Embryonic facial prominence (tissue), 1 donor: ENCODE results near the gene C17orf50.

Experiments used
- DNase-seq: peaks from one replicate; pipeline ENCODE4 v3.0.0-alpha.2; 2016; ENCODE audit errors: extremely low spot score

Gene C17orf50

DNA sequence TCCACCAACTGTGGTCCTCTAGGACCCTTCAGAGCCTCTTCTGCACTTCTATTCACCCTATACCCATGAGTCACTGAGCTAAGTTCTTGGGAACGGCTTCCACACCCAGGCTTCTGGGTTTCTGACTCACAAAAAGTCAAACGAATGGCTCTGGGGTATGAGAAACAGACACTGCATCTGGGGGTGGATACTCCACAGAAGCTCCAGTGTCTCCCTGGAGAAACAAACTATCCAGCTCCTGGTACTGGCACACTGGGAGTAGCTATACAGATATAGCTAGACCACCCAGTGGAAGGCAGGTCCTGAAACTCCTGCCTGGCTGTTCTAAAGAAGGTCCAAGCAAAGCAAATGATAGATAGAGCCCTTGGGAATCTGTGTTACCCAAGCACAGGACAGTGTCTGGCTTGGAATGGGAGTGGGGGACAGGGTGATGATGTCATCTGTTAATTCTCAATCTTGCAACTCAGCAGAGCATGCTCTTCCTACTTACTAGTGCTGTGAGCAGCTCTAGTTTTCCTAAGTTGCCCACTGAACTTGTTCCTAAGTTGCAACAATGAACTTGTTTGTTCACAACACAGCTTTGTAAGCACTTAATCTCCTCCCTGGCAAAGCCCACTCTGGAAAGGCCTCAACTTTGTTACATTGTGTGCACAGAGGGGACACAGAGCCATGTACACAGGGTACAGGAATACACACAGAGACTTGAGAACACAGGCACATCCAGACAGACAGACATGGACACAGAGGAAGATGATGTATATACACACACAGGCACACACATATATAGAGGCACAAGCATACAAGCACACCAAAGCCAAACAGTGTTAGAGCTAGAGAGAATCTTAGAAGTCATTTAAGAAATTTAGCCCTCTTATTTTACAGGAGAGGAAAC lies 28.0 kb downstream of the C17orf50 start:
- no peak for DNase-seq

DNA sequence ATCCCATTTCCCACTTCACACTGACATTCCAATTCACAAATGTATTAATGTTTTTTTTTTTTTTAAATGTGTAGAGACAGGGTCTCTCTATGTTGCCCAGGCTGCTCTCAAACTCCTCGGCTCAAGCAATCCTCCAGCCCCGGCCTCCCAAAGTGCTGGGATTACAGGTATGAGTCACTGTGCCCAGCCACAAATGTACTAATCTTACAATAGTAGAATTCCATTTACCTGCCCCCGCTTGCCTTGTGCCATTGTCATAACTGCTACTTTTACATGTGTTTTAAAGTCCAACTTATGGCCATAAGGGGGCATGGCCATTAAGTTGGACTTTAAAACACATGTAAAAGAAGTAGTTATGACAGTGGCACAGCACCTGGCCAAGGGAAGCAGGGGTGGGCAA lies 30.2 kb downstream of the C17orf50 start:
- no peak for DNase-seq

DNA sequence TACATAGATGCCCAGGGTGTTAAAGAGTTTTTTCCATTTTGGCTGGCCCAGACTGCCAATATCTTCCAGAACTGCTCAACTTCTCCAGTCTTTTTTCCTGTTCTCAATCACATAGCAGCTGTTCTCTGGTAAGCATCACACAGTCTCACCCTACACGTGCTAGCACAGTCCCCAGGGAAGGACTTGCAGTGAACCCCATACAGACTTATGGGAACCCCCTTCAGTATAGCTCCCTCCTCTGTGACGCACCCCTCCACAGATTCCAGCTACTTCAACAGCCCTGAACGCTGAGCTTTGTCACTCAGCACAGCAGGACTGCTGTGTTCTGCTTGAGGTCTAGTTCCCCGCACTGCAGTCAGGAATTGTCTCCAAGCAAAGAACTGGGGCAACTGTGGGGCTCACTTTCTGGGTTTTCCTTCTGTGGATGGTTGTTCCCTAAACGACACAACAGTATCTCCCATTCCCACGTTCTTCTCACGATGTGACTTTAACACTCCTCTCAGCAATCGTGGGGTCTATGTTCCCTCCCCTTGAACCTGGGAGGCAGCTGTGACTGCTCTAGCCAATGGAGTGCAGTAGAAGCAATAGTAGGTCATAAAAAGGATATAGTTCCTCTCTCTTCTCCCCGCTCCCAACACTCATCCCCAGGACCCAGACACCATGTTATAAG lies 31.1 kb downstream of the C17orf50 start:
- no peak for DNase-seq

DNA sequence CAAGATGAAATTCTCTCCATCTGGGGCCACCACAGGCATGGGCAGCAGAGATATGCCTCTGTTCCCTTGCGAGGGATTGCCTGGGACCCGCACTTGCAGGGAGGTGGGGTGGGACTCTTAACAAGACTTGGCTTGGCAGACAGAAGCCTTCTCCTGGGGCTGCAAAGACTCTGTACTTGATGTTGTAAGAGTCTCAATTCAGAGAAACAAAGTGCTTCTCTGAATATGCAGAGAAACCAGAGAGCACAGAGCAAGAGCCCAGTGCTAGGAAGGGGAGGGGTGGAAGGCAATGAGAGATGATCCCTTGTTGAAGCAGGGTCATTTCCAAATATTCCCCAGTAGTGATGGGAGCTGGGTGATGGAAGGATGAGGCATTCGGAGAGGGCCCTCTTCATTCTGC lies 32.6 kb downstream of the C17orf50 start:
- no peak for DNase-seq

DNA sequence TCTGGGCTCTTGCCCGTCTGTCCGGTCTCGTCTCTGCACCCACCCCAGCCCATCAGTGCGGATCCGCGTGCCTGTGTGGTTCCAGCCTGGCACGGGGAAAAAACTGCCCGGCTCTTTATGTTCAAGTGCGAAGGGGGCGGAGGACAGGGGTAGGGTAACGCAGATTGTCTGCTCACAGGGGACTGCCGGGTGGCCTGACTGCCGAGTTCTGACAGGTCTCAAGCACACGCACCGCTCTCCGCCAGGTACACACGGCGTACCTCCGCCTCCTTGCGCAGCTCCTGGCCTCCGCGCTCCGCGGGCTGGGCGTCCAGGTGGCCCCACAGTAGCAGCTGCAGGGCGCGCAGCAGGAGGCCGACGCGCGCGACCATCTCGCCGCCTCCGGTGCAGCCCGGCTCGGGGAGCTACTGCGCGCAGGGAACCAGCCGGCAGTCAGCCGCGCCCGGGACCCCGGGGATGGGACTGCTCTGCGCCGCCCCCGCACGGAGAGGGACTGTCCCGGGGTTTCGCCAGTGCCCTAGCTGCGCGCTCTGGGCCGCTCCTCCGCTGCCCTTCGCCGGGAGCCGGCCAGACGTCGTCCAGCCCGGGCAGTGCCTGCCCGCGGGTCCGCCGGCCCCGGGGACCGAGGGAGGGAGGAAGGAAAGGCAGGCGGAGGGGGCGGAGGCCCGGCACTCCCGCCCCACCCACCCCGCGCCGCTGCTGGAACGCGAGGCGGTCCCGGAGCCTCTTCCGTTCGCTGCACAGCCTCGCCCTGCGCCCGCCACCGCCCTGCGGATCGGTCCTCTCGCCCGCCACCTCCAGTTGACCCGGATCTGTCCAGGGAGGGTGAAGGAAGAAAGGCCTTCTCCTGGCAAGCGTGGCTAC lies 34.6 kb downstream of the C17orf50 start, which contains the start of gene MMP28:
TSS of gene MMP28 (minus strand) at position 635 of the 864 bp plus-strand sequence. CDS start at position 371, 264 bp downstream.
- no peak for DNase-seq

DNA sequence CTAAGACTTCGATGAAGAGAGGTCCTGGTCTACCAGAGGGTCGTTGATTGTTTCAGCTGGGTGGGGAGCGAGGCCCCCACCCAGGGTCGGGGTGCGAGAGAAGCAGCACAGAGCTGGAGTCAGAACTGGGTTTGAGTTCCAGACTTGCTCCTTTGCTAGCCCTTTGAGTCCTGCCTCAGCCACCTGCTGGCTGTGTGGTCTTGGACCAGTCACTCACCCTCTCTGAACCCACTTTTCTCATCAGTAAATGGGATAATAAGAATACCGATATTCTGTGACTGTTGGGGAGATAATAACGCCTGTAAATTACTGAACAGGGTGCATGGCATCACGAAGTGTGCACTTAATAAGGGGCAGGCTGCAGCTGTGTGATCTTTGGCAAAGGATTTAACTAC lies 35.2 kb downstream of the C17orf50 start:
- DNase-seq = no peak

DNA sequence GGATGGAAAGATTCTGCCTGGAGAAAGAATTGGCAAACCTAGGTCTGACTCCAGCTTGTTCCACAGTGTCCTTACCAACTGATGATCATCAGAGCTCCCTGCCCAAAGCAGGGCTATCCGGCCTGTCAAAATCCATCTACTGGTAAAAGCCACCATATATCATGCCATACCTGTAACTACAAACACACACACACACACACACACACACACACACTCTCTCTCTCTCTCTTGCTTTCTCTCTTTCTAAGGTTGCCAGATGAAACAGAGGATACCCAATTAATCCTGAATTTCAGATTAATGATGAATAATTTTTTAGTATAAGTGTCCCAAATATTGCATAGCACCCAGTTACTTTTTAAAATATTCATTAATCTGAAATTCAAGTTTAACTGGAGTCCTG lies 36.3 kb downstream of the C17orf50 start:
- no peak for DNase-seq

DNA sequence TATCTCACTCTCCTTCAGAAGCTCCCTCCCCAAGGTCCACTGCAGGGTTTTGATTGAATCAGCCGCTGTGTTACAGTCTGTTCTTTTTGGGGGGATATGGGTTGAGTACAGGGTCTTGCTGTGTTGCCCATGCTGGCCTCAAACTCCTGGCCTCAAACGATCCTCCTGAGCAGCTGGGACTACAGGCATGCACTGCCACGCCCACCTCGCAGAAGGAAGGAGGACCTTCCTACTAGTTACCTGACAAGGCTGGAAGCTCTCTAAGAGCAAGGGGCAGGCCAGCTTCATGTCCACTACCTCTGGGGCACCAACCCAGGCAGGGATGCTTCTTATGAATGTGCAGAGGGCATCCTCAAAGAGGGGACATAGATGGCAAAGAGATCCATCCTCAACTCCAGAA lies 36.7 kb downstream of the C17orf50 start:
- no peak for DNase-seq

DNA sequence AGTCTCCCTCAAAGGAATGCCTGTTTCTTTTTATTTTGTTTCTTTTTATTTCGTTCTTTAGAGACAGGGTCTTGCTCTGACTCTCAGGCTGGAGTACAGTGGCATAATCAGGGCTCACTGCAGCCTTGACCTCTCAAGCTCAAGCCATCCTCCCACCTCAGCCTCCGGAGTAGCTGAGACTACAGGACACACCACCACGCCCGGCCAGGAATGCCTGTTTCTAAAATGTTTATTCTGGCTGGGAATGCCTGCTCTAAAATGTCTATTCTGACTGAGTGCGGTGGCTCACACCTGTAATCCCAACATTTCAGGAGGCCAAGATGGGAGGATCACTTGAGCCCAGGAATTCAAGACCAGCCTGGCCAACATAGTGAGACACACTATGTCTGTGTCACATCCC lies 37.2 kb downstream of the C17orf50 start:
- DNase-seq = no peak

DNA sequence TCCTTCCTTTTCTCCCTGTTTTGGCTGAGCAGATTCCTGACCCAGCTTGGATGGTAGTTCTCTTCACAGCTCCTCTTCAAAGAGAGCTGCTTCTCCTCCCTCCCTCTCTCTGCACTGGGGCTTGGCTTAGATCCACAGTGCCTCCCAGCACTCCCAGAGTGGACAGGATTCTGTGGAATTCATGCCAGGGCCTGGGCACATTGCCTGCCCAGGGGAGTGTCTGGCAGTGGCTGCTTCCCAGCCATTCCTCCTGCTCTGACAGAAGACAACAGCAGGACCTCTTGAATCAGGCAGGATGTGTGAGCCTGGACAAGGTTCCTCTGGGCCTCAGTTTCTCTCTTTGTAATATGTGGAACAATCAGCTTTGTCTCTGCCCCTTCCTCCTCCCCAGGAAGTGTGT lies 39.3 kb downstream of the C17orf50 start:
- no peak for DNase-seq

DNA sequence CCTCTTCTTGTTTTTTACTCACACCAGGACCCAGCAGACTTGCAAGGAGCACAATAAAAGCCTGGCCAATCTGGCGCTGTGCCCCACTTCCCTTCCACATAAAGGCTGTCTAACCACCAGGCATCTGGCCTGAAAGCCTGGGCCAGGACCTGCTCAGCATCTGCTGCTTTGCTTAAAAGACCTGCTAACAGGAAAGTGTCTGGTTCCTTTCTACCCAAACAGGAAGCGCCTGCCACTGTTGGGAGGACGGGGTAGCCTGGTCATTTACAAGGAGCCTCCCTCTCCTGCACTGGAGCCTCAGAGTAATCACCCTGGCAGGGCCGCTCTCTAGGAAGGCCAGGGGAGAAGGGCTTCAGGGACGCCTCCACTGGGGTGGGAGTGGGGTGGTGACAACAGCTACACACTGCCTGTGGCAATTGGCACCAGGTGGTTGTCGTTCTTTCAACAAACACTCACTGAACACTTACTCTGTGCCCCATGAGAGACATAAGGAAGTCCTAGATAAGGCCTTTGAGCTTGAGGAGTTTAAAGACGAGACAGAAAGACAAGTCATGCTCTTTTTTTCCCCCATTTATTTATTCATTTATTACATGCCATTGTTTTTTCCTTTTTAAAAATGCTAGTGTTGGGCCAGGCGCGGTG lies 41.0 kb downstream of the C17orf50 start:
- DNase-seq = no peak

DNA sequence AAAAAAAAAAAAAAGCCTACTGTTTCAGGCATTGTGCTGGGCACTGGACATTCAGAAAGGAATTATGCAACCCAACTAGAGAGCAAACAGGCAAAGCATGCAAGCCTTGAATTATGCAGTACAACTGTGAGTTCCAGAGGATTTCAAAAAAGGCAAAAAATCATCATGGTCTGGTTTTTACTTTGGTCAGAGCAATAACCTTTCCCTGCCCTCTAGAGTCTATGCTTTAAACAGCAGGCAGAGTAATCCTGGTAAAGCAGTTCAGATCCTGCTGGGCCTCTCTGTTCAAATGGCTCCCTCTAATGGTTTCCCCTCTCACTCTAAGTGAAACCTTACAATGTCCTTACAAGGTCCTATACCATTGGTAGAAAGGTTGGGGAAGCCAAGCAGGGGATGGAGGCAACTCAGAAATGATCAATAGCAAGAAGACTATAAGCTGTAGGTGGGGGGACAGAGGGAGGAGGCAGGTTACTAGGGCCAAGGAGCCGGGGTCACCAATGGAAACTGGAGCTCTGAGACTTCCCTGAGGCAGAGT lies 44.0 kb downstream of the C17orf50 start:
- peak; percentile 61 for DNase-seq

DNA sequence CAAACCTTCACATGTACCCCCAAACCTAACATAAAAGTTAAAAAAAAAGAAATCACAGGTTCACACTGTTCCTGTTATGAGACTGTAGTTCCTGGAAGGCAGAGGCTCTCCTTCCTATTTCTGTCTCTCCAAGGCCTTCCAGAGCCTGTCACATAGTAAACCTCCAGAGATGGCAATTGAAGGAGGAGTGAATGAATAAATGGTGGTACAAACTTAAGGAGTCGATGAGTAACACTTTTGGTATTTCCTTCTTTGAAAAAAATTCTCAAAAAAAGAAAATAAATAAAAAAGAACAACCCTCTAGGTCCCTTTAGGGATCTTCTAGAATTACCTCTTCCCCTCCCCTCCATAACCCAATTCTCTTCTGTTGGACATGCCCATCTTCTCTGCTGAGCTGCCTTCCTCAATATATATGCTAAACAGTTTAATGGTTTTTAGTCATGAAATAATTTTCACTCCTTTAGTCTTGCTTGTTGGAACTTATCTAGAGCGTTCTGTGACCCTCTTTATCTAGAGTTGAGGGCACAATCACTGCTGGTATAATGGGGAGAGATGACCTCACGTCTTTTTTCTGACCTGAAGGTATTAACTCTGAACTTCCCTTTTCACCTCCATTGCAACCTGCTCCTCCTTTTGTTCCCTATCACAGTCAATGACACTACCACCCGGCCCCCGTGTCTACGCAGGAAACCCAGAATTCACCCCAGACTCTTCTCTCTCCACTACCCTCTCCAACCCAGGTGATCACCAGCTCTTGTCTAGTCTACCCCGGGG lies 46.9 kb downstream of the C17orf50 start:
- no peak for DNase-seq

DNA sequence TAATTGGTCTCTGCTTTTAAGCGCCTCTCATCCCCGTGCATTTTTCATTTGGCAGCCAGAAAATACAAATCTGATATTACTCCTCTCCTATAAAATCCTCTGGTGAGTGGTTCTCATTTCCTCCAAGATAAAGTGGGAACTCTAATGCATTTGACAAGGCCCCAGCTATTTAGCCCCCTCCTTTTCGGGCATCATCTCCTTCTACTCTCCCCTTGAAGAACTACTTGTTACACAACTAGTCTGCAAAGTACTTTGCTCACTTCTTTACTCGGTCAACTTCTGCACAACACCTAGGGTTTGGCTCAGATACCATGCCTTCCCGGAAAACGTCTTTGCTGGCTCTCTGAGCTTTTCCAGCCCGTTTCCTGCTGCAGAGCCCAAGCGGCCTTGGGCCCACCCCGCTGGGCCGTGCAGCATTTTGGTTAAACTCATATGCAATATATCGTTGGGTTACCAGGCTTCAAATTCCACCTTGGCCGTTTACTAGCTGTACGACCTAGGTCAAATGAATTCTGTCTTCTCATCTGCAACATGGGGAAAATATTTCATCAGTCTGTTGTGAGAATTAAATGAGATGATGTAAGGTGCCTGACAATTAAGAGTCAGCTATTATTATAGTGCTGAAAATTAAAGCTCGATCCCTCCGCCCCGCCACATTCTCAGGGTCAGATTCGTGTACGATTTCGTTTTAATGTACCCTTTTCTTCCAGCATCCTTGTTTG lies 47.7 kb downstream of the C17orf50 start:
- no peak for DNase-seq

DNA sequence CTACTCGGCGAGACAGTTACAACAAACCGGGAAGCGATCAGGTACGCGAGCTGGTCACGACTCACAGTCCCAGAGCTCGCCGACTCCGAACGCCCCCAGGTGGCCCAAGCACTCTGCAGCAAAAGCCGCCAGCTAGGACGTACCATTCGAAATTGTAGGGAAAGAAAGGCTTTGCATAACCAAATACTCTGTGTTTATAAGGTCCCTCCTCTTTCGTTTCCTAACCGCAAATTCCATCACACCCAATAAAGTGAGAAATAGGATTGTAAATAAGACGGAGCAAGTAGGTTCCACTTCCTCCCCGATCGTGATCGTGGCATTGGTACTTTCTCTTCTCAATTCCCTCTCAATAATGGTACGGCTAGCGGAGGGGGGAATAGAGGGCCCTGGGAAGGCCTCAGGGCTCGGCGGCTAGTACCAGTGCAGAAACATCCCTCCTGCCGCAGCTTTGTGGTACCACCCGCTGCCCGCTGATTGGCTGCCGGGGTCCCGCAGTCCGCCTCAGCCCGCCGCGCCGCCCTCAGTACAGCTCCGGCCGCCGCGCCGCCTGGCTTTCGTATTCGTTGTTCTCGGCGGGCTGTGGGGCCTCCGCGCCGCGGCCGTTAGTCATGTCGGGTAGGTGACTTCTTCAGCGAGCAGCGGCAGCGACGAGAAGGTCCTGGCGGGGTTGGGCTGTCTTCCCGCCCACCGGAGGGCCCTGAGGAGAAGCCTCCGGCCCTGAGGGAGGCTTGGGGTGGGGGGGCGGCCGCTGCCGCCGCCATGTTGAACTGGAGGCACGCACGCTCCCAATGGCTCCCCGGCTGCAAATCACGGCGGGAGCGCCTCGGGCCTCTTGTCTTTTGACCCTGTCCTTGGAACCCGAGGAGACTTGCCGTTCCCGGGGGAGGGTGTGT lies 48.5 kb downstream of the C17orf50 start, which contains the start of gene TAF15:
TSS of gene TAF15 (plus strand) at position 523 of the 893 bp plus-strand sequence. CDS start at position 609, 86 bp downstream.
- peak; percentile 96 for DNase-seq

DNA sequence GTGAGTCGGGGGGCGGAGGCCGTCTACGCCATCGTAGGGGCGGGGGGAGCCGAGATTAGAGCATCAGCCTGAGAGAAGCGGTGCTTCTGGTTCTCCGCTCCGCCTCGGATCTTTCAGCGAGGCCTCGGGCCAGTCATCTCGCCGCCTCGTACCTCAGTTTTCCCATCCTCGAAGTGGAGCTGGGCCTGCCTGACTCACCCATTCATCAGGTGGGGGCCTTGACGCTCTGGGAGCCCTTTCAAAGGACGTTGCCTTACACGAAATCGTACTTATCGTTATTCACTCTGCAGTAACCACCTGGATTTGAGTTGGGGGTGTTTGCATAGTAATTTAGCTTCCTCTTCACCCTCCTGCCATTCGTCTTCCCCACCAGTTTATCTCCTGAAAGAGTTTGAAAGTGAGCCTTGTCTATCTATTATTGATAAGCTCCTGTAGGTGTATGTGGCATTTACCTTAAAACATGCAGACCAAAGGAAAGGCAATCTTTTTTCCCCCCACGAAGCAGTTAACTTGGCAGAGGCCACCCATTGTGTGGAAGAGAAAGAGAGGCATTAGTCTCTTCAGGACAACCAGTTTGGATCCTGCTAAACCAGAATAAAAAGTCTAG lies 49.3 kb downstream of the C17orf50 start:
- no peak for DNase-seq

DNA sequence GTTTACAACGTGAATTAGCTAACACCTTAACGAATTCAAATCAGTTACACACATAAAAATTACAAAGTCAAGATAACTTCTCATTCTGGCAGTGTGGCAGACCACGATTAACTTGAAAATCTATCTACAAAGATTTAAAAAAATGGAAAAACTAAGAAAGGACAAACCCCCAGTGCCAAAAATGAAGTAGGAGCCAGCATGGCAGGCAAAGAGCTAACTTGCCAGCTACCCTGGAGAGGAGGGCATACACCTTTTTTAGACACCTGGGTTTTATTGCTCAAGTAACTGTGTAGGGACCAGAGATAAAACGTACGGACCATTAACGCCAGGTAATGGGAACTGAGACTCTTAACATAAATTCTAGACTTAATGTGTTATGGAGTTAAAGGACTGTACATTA lies 51.1 kb downstream of the C17orf50 start:
- DNase-seq = no peak

DNA sequence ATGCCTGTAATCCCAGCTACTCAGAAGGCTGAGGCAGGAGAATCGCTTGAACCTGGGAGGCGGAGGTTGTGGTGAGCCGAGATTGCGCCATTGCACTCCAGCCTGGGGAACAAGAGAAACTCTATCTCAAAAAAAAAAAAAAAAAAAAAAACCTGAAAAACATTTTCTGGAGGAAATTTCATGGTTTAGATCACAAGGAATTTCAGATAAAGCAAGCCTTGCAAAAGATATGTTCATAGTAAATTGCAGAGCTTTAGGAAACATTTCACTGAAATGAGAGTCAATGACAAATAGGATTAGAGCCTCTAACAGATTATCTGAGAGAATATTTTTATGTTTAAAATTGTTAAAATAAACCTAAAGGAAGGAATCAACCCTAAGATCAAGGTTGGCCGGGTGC lies 51.8 kb downstream of the C17orf50 start:
- DNase-seq = no peak
